IPS DF 4.7 (cell line): ENCODE data around the gene STK32C.

ENCODE experiments used
- DNase-seq: peaks from one replicate; pipeline ENCODE4 v3.0.0-alpha.2; 2013; ENCODE audit warnings: low spot score; ENCODE audit errors: extremely low read depth

STK32C gene

GRCh38 chr10:132282667-132283603, 24.8 kb downstream of the STK32C start:
- no peak for DNase-seq

- no peak for DNase-seq
These were observed 25.7 kb downstream of the STK32C start for GRCh38 chr10:132281915-132282666.

DNA sequence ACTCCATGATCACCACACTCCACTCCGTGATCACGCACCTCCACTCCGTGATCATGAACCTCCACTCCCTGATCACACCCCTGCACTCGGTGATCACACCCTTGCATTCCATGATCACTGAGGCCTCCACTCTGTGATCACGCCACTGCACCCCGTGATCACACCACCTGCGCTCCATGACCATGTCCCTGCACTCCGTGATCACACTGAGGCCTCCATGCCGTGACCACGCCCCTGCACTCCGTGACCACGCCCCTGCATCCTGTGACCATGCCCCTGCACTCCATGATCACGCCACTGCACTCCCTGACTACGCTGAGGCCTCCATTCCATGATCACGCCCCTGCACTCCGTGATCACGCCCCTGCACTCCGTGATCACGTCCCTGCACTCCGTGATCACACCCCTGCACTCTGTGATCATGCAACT, 27.1 kb downstream of the STK32C start:
- DNase-seq: no peak

GRCh38 chr10:132279873-132280645, 27.7 kb downstream of the STK32C start:
- no peak for DNase-seq

DNA sequence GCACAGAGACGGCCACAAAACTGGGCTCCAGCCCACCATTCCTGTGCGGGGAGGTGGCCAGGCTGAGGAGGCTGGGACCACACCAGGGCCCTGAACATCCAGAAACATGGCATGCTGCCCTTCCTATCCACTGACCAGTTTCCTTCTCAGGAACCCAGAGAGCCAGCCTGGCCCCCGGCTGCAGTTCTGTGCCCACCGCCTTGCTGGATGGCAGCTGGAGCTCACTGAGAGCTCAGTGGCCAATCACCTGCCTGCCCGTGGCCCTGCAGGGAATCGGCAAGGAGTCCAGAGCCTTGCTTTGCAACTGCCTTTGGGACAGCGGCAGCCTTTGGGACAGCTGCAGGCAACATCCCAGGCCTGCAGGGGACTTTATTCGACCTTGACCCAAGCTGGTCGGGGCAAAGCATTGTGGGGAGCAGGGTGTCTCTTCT, 30.4 kb downstream of the STK32C start:
- DNase-seq: no peak

DNA sequence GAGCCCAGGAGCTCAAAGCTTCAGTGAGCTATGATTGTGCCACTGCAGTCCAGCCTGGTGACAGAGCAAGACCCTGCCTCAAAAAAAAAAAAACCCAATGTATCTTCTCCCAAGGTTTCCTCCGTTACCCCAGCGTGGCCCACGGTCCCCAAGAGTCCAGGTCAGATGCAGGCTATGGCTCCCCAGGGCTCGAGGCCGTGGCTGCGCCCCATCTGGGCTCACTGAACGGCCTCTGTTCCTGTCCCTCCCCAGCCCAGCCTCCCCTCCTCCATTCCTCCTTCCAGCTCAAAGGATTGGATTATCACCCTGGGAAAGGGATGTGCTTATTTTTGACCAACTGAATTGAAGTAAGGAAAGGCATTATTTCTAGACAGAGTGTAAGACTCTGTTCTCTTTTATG, 31.0 kb downstream of the STK32C start:
- no peak for DNase-seq

- no peak for DNase-seq
These were observed 31.5 kb downstream of the STK32C start for GRCh38 chr10:132276179-132276675.

- no peak for DNase-seq
These were observed 32.1 kb downstream of the STK32C start for GRCh38 chr10:132275426-132276178.

- no peak for DNase-seq
These were observed 32.8 kb downstream of the STK32C start for GRCh38 chr10:132274986-132275385.

DNA sequence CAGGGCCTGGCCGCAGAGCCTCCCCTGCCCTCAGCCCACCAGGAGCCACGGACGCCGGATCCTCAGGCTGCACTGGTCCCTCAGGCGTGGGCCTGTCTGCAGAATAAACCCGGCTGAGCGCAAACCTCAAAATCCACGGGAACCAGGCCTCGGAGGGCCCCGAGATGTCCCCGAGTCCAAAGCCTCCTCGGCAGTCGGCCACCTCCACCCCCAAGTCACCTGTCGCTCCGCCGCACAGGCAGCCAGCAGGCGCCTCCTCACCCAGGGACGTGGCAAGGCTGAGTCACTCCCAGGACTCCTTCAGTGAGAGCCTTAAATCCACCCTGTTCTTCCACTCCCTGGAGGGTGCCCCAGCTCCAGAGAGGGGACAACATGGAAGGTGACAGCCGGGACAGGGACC, 33.2 kb downstream of the STK32C start:
- no peak for DNase-seq

- no peak for DNase-seq
These were observed 33.8 kb downstream of the STK32C start for GRCh38 chr10:132273966-132274365.

- DNase-seq: no peak
These were observed 34.3 kb downstream of the STK32C start for GRCh38 chr10:132273304-132273944.

GRCh38 chr10:132272231-132272971, 35.3 kb downstream of the STK32C start:
- no peak for DNase-seq

DNA sequence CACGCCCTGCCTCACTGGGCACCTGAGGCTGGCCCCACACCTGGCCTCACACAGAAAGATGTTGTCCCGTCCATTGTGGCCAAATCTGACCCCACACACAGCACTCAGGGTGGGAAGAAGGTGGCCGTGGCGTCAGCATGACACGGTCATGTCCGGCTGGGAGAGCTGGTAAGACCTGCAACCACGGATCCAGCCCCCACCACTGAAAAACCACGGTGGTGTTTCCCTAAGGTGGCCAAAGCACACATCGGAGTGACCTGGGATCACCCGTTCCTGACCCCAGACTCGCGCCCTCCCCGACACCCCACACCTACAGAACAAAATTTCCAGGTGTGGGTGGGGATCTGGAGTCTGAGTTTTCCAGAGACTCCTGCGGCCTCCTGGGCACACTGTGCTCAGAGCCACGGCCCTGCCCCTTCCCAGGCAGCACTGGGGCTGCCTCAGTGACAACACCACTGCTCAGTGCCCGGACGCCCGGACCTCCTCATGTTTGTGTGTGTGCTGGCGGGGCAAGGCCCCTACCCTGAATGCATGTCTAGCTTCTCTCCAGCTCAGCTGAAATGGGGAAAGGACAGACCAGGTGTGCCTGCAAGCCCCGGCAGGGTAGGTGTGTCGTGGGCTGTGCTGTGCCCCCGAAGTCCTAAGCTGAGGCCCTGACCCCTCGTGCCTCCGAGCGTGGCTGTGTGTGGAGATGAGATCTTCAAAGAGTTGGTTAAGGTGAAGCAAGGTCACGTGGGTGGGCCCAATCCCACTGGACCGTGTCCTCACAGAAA, 36.1 kb downstream of the STK32C start:
- DNase-seq: no peak

DNA sequence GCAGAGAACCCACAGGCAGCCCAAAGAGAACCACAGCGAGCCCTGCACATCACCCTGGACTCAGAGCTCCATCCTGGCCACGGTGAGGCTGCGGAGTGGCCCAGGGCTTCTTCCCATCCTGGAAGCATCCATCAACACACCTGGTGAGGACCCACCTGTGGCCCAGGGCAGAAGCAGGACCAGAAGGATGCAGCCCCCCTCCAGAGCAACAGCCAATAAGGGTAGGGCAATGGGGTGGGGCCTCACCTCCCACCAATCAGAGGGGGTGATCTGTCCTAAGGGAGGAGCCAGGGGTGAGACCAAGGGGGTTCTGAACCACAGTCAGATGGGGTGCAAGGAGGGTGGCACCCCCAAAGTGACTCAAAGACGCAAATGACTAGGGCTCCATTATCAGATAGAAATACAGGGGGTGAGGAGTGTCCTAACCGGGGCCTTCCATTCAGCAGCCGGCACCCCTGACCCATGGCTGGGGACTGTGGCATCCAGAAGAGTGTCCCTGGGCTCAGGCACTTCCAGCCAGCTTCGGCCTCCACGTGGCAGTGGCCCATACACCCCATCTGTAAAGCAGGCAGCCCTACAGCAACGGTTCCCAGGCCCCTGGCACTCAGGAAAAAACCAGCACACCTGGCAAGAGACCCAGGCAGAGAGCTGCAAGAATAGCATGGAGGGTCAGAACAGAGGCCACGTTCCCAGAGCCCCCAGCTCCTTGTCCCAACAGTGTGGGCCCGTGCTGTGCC, 36.9 kb downstream of the STK32C start:
- DNase-seq: no peak

DNA sequence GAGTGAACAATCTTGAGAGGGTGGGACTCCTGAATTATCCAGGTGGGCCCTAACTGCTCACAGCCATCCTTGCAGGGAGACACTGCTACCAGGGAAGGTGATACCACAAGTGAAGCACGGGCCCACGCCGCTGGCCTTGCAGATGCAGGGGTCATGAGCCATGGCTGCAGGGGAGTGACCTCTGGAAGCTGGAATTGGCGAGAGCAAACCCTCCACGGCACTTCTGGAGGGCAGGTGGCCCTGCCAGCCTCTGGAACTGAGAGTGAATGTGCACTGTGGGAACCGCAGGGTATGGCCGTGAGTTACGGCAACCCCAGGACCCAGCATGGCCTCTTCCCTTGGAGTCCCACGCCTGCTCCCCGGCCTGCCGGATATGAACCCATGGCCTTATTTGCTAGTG, 37.5 kb downstream of the STK32C start:
- no peak for DNase-seq

DNA sequence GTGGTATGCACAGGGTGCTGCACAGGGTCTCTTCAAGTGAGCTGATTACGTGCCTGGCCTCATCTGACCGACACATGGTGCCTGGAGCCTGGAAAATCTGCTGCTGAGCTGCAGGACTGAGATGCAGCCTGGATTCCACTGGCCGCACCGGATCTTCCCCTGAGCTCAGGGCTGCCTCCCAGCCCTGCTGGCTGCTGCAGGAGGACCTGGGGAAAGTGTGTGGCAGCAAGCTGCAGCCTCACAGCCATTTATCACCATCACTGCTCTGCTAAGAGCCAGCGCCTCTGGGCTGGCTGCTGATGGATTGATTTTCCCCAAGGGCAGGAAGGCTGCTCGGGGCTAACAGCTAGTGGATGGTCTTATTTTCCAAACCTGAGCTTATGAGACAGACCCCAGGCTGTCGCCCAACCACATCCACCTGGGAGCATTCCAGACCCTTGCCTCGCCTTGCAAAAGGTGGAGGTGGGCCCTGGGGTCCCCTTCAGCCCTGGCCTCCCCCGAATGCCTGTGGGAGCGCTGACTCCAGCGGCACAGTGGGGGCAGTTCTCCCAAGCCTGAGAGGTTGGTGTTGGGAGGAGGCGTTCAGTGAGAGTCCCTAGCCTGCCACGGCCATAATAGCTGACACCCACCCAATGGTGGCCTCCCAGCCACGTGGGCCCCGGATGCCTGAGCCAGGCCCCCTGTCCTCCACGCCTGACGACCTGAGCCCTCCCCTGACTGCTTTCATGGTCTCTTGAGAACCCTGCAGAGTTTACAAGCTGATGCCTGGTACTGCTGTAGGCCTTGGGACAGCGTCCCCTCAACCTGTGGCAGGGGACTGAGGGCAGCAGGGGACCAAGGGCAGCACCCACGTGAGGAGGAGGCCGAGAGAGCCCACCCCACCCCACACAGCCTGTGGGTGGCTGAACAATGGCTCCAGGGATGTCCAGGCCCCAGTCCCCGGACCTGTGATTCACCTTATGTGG, 38.2 kb downstream of the STK32C start:
- no peak for DNase-seq
